Measurements from ENCODE around the gene TSGA10IP. TPM values are rescaled to one million over a fixed set of nuclear protein-coding genes. Genes with fewer than 3 reads are reported as not detected.

TSGA10IP gene
- total and polyA plus RNA-seq, 2 donors, result 0.09 TPM; not detected in 1

GRCh38 chr11:65911682-65912568 lies 33.4 kb upstream of the TSGA10IP start:
- H3K27ac ChIP-seq (ENCODE audit: low read depth), result no peak overlapping the region
- H3K36me3 ChIP-seq (ENCODE audit: insufficient read depth), result no peaks in the 10 kb centered on the region
- no peak for DNase-seq (ENCODE audit: extremely low spot score)
- H3K4me3 ChIP-seq (ENCODE audit: low read depth, low read length), result no peak overlapping the region
- 18% methylated on average over 14 of the region's 14 CpGs for WGBS
- no peaks in the 10 kb centered on the region for H3K4me1 ChIP-seq (ENCODE audit: insufficient read depth)

- no peaks in the 10 kb centered on the region for H3K4me1 ChIP-seq (ENCODE audit: insufficient read depth)
- DNase-seq (ENCODE audit: extremely low spot score), result no peak
- no peaks in the 10 kb centered on the region for H3K36me3 ChIP-seq (ENCODE audit: insufficient read depth)
- H3K4me3 ChIP-seq (ENCODE audit: low read depth, low read length), result no peak overlapping the region
- WGBS, result 36% methylated on average over 4 of the region's 4 CpGs
- H3K27ac ChIP-seq (ENCODE audit: low read depth), result no peak overlapping the region
Measured at GRCh38 chr11:65912845-65913244, 32.4 kb upstream of the TSGA10IP start.

GRCh38 chr11:65915101-65915820 lies 30.0 kb upstream of the TSGA10IP start:
- Histone ChIP-seq H3K36me3 (ENCODE audit: insufficient read depth) (no peaks in the 10 kb centered on the region), H3K27ac (ENCODE audit: low read depth) (peak overlapping the region; percentile 80), H3K4me3 (ENCODE audit: low read depth, low read length) (no peak overlapping the region), H3K4me1 (ENCODE audit: insufficient read depth) (peaks cover under 1% of the 10 kb centered on the region)
- DNase-seq (ENCODE audit: extremely low spot score), result no peak
- WGBS, result 46% methylated on average over 10 of the region's 10 CpGs

GRCh38 chr11:65915821-65916251 lies 29.4 kb upstream of the TSGA10IP start:
- Histone ChIP-seq H3K4me3 (ENCODE audit: low read depth, low read length) (no peak overlapping the region), H3K4me1 (ENCODE audit: insufficient read depth) (peaks cover 2% of the 10 kb centered on the region), H3K27ac (ENCODE audit: low read depth) (peak overlapping the region; percentile 55), H3K36me3 (ENCODE audit: insufficient read depth) (no peaks in the 10 kb centered on the region)
- no peak for DNase-seq (ENCODE audit: extremely low spot score)
- 10% methylated on average over 13 of the region's 13 CpGs for WGBS

- Histone ChIP-seq H3K27ac (ENCODE audit: low read depth) (peak overlapping the region; percentile 33), H3K36me3 (ENCODE audit: insufficient read depth) (no peaks in the 10 kb centered on the region), H3K4me3 (ENCODE audit: low read depth, low read length) (no peak overlapping the region), H3K4me1 (ENCODE audit: insufficient read depth) (peaks cover 2% of the 10 kb centered on the region)
- WGBS, result 67% methylated on average over 7 of the region's 7 CpGs
- DNase-seq (ENCODE audit: extremely low spot score), result no peak
Measured at GRCh38 chr11:65916391-65916790, 28.9 kb upstream of the TSGA10IP start.

- no peaks in the 10 kb centered on the region for H3K36me3 ChIP-seq (ENCODE audit: insufficient read depth)
- H3K4me1 ChIP-seq (ENCODE audit: insufficient read depth), result peaks cover 2% of the 10 kb centered on the region
- WGBS, result 87% methylated on average over 3 of the region's 3 CpGs
- no peak for DNase-seq (ENCODE audit: extremely low spot score)
- H3K27ac ChIP-seq (ENCODE audit: low read depth), result no peak overlapping the region
- no peak overlapping the region for H3K4me3 ChIP-seq (ENCODE audit: low read depth, low read length)
Measured at GRCh38 chr11:65917077-65917433, 28.2 kb upstream of the TSGA10IP start.

GRCh38 chr11:65917434-65918210 lies 27.7 kb upstream of the TSGA10IP start:
- 77% methylated on average over 35 of the region's 35 CpGs for WGBS
- Histone ChIP-seq H3K36me3 (ENCODE audit: insufficient read depth) (no peaks in the 10 kb centered on the region), H3K4me3 (ENCODE audit: low read depth, low read length) (peak overlapping the region; percentile 74), H3K27ac (ENCODE audit: low read depth) (peak overlapping the region; percentile 94), H3K4me1 (ENCODE audit: insufficient read depth) (peaks cover 2% of the 10 kb centered on the region)
- DNase-seq (ENCODE audit: extremely low spot score), result no peak

- peak within 1 kb of the TSS; percentile 94 for H3K27ac ChIP-seq (ENCODE audit: low read depth)
- H3K4me1 ChIP-seq (ENCODE audit: insufficient read depth), result peaks cover 2% of the 10 kb centered on the region
- DNase-seq (ENCODE audit: extremely low spot score), result no peak
- 4% methylated on average over 77 of the region's 77 CpGs for WGBS
- H3K36me3 ChIP-seq (ENCODE audit: insufficient read depth), result no peaks in the 10 kb centered on the region
- peak within 1 kb of the TSS; percentile 86 for H3K4me3 ChIP-seq (ENCODE audit: low read depth, low read length)
Measured at GRCh38 chr11:65918211-65919140, 26.8 kb upstream of the TSGA10IP start, which contains the start of gene C11orf68. TSS of gene C11orf68 (minus strand) at chr11:65919062. CDS start at chr11:65919031, 31 bp downstream.

- Histone ChIP-seq H3K27ac (ENCODE audit: low read depth) (peak within 1 kb of the TSS; percentile 94), H3K4me3 (ENCODE audit: low read depth, low read length) (peak within 1 kb of the TSS; percentile 86), H3K4me1 (ENCODE audit: insufficient read depth) (peaks cover 2% of the 10 kb centered on the region), H3K36me3 (ENCODE audit: insufficient read depth) (no peaks in the 10 kb centered on the region)
- 1% methylated on average over 59 of the region's 59 CpGs for WGBS
- peak; percentile 92 for DNase-seq (ENCODE audit: extremely low spot score)
Measured at GRCh38 chr11:65919141-65919572, 26.1 kb upstream of the TSGA10IP start, which contains the start of gene DRAP1. TSS of gene DRAP1 (plus strand) at chr11:65919426. CDS start at chr11:65919502, 76 bp downstream.

GRCh38 chr11:65919573-65920371 lies 25.5 kb upstream of the TSGA10IP start:
- 1% methylated on average over 60 of the region's 60 CpGs for WGBS
- DNase-seq (ENCODE audit: extremely low spot score), result no peak
- Histone ChIP-seq H3K4me1 (ENCODE audit: insufficient read depth) (peaks cover 2% of the 10 kb centered on the region), H3K36me3 (ENCODE audit: insufficient read depth) (no peaks in the 10 kb centered on the region), H3K27ac (ENCODE audit: low read depth) (peak overlapping the region; percentile 69), H3K4me3 (ENCODE audit: low read depth, low read length) (peak overlapping the region; percentile 86)

GRCh38 chr11:65920372-65920802 lies 24.9 kb upstream of the TSGA10IP start:
- no peak for DNase-seq (ENCODE audit: extremely low spot score)
- 62% methylated on average over 15 of the region's 15 CpGs for WGBS

More at GRCh38 chr11:65920372-65920802, 24.9 kb upstream of the TSGA10IP start:
- H3K27ac ChIP-seq (ENCODE audit: low read depth), result no peak overlapping the region
- H3K36me3 ChIP-seq (ENCODE audit: insufficient read depth), result no peaks in the 10 kb centered on the region
- H3K4me3 ChIP-seq (ENCODE audit: low read depth, low read length), result peak overlapping the region; percentile 86
- peaks cover 2% of the 10 kb centered on the region for H3K4me1 ChIP-seq (ENCODE audit: insufficient read depth)
